NCI-H1092 (cell line): ENCODE results near the gene PLXNA2.

Experiments
- DNase-seq: peaks from one replicate; lab custom pipeline; 2025; lab: John Stamatoyannopoulos, UW

PLXNA2 gene

DNA sequence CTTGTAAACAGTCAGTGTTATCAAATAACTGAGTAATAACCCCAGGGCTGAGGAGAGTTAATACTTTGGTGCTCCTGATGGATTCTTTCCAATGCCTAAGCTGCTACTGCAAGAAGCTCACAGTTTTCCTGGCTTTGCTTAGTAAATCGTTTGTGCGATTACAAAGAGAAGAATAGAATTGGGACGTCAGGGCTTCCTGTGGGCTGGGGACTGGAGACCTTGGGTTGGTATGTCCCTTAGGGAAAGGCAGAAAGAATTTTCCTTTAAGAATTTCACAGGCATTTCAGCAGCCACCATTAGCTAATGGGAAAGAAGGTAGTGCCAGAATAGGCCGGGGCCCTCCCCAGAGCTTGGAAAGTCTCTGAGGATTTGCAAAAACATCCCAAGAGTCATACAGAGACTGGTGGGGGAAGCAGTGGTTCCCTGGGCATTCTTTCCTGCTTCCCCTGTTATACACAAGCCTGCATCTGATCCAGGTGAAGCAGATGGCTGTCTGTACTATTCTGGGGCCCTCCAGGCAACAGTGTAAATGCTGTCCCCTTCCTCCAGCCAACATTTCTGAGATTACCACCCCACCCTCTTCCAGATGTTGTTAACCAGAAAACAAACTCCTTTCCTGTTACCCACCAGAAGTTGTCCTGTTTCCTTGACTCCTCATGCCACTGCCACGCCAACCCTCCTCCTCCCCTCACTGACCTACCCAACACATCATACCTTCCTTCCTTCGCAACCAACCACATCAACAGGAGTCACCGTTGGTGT is 40.2 kb downstream of the PLXNA2 start:
- DNase-seq, result peak; percentile 57

- DNase-seq, result peak; percentile 99
Observed at GRCh38 chr1:208203127-208203847, 40.9 kb downstream of the PLXNA2 start.

GRCh38 chr1:208202333-208202995 is 41.7 kb downstream of the PLXNA2 start:
- DNase-seq, result peak; percentile 44

GRCh38 chr1:208201229-208201628 is 43.0 kb downstream of the PLXNA2 start:
- no peak for DNase-seq

GRCh38 chr1:208200116-208200515 is 44.1 kb downstream of the PLXNA2 start:
- no peak for DNase-seq

GRCh38 chr1:208198236-208198635 is 45.9 kb downstream of the PLXNA2 start:
- no peak for DNase-seq

GRCh38 chr1:208194944-208195343 is 49.2 kb downstream of the PLXNA2 start:
- DNase-seq, result no peak

- no peak for DNase-seq
Observed at GRCh38 chr1:208192995-208193394, 51.2 kb downstream of the PLXNA2 start.

GRCh38 chr1:208190784-208191183 is 53.4 kb downstream of the PLXNA2 start:
- DNase-seq, result no peak

- DNase-seq, result no peak
Observed at GRCh38 chr1:208189716-208190115, 54.5 kb downstream of the PLXNA2 start.

DNA sequence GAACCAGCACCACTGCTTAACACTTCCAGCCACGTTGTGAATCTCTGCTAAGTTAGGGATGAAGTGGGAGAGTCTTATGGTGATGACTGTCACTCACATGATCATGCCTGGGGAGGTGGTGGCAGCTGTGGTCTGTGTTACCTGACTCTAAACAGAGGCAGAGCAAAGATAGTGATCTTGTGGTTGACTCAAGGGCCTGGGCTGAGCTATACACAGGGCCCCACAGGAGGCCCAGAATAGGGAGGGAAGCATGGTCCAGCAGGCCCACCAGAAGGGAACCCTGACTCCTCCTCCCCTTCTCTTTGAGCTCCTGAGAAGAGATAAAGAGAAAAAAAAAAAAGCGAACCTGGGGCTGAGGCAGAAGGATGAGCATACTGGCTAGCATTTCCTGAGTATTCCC is 55.0 kb downstream of the PLXNA2 start:
- DNase-seq, result no peak

- DNase-seq, result no peak
Observed at GRCh38 chr1:208188607-208189006, 55.6 kb downstream of the PLXNA2 start.

GRCh38 chr1:208187499-208188041 is 56.6 kb downstream of the PLXNA2 start:
- no peak for DNase-seq

DNA sequence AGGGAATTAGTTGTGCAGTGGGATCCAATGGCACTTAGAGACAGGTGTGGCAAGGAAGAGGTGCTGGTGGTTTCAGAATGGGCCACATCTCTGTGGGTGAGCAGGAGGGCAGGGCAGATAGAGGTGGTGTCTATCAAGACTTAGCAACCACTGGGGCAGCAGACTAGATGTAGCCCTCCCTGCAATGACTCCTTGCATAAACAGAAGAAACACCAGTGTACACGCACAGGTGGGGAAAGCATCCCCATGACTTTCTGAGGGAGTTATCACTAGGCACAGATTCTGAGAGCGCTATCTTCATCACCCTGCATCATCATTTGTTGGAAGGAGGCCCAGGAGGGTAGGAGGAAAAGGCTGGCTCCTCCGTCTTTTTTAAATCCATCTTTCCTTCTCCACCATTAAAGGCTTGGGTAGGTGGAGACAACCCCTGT is 58.4 kb downstream of the PLXNA2 start:
- no peak for DNase-seq

DNA sequence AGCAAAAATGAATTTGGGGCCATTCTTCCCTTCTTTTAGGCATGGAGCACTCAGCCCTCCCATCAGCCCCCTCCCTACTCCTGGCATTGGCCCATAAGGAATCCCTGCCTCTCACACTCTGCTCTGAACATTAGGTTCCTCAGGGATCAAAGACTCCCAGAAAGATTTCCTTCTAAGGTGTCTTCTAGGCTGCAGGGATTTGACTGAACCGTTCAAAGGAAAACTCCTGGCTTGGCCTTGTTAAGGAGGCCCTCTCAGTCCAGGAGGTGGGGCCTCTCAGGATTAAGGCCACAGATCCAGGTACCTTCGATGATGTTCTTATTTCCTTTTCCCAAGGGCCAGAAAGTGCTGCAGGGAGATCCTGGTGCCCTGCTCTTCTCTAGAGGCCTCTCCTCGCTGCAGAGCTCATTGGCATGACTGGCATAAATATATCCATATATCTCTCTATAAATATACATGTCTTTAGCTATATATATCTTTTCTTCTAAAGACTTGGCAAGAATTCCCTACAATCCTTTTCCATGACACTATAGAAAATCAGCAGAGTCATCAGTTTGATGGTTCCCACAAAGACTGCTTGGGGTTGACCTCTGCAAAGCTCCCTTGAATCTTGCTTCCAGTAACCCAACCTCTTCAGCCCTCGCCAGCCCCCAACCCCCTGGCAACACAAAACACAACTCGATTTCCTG is 59.1 kb downstream of the PLXNA2 start:
- no peak for DNase-seq

DNA sequence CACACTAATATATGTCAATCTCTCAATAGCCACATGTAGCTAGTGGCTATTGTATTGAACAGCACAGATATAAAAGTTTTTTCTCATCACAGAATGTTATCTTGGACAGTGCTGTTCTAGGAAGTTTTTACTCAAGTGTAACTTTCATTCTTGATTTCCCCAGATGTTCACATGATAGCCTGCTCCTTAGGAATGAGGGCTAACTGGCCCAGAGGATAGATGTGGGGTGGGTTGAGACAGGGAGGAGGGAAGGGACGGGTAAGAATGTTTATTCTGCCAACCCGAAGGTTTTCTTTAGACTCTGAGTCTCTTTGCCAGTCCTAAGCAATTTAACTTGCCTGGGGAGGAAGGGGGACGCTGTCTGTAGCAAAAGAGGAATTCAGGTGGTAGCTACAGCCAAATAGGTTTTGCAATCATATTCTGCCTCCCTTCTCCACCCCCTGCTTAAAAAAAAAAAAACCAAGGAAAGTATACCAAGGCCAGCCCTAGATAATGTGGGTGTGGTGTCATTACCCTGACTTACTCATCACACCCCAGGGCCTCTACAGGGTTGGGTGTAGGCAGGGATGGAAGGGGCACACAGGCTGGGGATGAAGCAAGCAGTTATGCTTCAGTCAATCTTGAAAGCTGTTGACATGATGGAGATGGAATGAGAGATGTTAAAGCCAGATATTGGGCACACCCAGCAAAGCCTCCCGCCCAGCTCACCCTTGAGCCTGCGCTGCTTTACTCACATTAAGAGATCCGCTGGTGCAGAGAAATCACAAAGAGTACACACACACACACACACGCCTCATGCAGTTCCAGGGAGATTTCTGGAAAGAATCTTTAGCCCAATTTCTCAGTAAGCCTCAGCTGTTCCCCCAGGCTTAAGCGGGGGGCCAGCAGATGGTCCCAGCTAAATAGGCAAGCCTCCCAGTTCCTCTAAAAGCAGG is 59.9 kb downstream of the PLXNA2 start:
- no peak for DNase-seq

DNA sequence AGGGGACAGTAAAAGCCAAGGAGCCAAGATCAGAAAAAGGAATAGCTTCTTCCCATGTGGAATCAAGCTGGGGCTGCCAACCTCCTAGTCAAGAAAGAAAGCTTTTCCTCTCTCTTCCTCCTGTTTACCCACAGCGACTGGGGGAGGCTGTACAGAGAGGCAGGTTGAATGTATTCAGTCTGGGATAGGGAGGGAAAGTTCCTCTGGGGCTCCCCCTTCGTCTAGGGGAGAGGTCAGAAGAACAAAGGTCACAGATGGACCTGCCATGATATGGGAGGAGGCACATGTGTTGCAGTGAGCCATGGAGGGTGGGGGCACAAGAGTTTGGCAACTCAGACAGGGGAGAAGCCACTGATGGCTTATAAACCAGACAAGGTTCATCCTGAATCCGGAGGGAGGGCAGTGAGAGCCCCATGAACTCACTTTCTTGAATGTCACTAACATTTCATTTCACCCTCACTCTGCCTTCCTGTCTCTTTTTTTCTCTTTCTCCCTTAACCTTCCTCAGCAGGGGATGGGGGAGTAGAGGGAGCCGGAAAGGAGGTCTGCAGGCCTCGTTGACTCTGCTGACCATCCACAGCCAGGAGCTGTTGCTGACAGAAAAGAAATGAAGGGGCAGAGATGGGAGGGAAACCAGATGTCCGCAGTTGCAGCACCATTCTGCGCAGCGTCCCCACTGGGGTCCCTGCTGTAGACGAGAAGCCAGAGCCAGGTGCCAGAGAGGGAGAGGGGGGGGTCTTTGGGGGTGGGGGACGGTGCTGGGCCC is 61.1 kb downstream of the PLXNA2 start:
- no peak for DNase-seq

DNA sequence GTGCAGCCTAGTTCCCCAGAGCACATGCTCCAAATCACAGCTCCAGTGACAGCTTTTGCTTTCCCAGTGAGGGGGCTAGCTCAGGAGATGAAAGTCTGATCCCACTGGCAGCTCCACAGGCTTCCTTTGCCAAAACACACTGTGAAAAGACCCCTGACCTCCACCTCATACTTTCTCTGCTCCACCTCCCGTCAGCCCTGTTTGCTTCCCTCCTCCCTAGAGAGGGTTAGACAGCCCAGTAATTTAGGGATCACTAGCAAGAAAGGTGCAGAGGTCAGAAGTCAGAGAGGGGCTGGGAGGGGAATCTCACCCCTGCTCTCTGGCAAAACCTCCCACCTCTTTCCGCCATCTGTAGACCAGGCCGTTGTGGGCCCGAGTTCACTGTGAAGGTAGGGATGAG is 62.8 kb downstream of the PLXNA2 start:
- DNase-seq, result no peak

DNA sequence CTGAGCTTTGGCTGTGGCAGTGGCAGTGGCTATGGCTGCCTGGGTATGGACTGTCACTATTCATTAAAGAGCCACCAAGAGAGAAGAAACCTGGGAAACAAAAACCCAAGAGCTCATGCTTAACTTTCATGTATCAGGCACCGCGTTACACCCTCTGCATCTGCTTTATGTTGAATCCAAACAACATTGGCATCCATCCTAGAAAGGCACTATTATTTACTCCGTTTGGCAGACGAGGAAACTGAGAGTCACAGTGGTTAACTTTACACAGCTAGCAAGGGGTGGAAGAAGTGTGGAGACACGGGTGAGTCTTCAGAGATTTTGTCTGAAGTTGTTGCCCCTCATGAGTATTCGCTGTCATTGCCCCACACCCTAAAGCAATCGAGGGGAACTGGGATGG is 63.8 kb downstream of the PLXNA2 start:
- DNase-seq, result no peak

- no peak for DNase-seq
Observed at GRCh38 chr1:208179961-208180409, 64.2 kb downstream of the PLXNA2 start.
